WTC11 (cell line): ENCODE results near the gene KRTAP19-7.

Source experiments
- CTCF ChIP-seq: fragments of 200-600 bp; IDR thresholded peaks from 2 replicates; pipeline ENCODE4 v1.8.0; 2022; ENCODE audit warnings: antibody characterized with exemption
- NFE2L1 ChIP-seq: sonication (generic); formaldehyde crosslinking; IDR thresholded peaks from 2 replicates; pipeline ENCODE4 v1.8.1; 2023; ENCODE audit warnings: missing genetic modification reagents
- TP53 ChIP-seq: sonication (generic); formaldehyde crosslinking; IDR thresholded peaks from 2 replicates; pipeline ENCODE4 v1.8.1; 2023; ENCODE audit warnings: mild to moderate bottlenecking, missing genetic modification reagents
- TF ChIP-seq, protein P1 (sequence below): sonication (generic); formaldehyde crosslinking; IDR thresholded peaks from 2 replicates; pipeline ENCODE4 v1.8.0; 2022; ENCODE audit warnings: mild to moderate bottlenecking, missing genetic modification reagents

GRCh38 chr21:30605968-30606367 is 44.9 kb upstream of the KRTAP19-7 start:
- TF ChIP-seq TP53 (CRISPR knock-in tag) = no peak
- no peak for TF ChIP-seq NFE2L1 (CRISPR knock-in tag)
- TF ChIP-seq, protein P1, sequence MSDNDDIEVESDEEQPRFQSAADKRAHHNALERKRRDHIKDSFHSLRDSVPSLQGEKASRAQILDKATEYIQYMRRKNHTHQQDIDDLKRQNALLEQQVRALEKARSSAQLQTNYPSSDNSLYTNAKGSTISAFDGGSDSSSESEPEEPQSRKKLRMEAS = no peak
- TF ChIP-seq CTCF = no peak
